Gastroesophageal sphincter (tissue), 3 donors: ENCODE measurements around the gene PLXNA3.

ENCODE experiments used
- CTCF ChIP-seq, 4 experiments: fragments of 200-600 bp in 2 of 4; fragments of 450-650 bp in 2 of 4; sonication (generic) in 1 of 4; IDR thresholded peaks; one replicate each; pipeline ENCODE4 v1.5.1; 2017 to 2019; ENCODE audit warnings: antibody characterized with exemption in 4 of 4, mild to moderate bottlenecking in 2 of 4, moderate library complexity in 2 of 4
- POLR2A ChIP-seq, 2 donors: fragments of 450-650 bp; IDR thresholded peaks; one replicate each; pipeline ENCODE4 v1.6.1; 2017; ENCODE audit warnings: antibody characterized with exemption in 2 of 2, mild to moderate bottlenecking in 2 of 2, moderate library complexity in 1 of 2
- POLR2AphosphoS5 ChIP-seq: sonication (generic); formaldehyde crosslinking; IDR thresholded peaks from one replicate; pipeline ENCODE4 v1.6.1; 2017; ENCODE audit warnings: antibody characterized with exemption

GRCh38 chrX:154484255-154485149, 26.4 kb downstream of the PLXNA3 start:
- TF ChIP-seq CTCF (IDR thresholded peaks at IDR 0.05), result no peak
- no peak for TF ChIP-seq POLR2A (IDR thresholded peaks at IDR 0.05)
- TF ChIP-seq POLR2AphosphoS5, result no peak
